PC-3 (cell line): ENCODE measurements around the gene RPS25. TPM values are rescaled to one million over a fixed set of nuclear protein-coding genes. Genes with fewer than 3 reads are reported as not detected.

Source experiments
- ATAC-seq: fragments of 200-7000 bp; cut with Tn5 transposase; 2 replicates; pipeline ENCODE4 v1.9.1; 2020; ENCODE audit warnings: mild to moderate bottlenecking, moderate library complexity
- BruUV-seq: library from RNA; stranded (reverse); fragments of 400-500 nt; replicated peaks from 2 replicates; lab custom pipeline; 2021; lab: Mats Ljungman, UMichigan
- CTCF ChIA-PET: fragments of 300-600 bp; sonication (Branson Sonifier 250); formaldehyde crosslinking; loops from one replicate; lab custom pipeline; 2022; ENCODE audit warnings: antibody characterized with exemption; lab: Charles Lee
- POLR2A ChIA-PET: fragments of 300-600 bp; sonication (Branson Sonifier 250); formaldehyde crosslinking; loops from one replicate; lab custom pipeline; 2022; ENCODE audit warnings: antibody characterized with exemption; ENCODE audit not compliant: unreplicated experiment; lab: Charles Lee
- DNase-seq: peaks from one replicate; pipeline ENCODE4 v3.0.0-alpha.2; 2015
- H2AFZ ChIP-seq: fragments of 300-600 bp; sonication (generic); 2 replicates; pipeline ENCODE4 v1.6.0; 2016; ENCODE audit warnings: antibody characterized with exemption, low read length
- H3F3A ChIP-seq: fragments of 300-600 bp; sonication (generic); one replicate; pipeline ENCODE4 v1.6.0; 2017; ENCODE audit warnings: antibody characterized with exemption, low read length, control low read depth, mild to moderate bottlenecking; ENCODE audit not compliant: unreplicated experiment
- H3K27ac ChIP-seq: fragments of 300-600 bp; sonication (generic); 2 replicates; pipeline ENCODE4 v1.5.1; 2016; ENCODE audit warnings: mild to moderate bottlenecking, low read length
- H3K27me3 ChIP-seq: fragments of 300-600 bp; sonication (generic); 2 replicates; pipeline ENCODE4 v1.6.1; 2016; ENCODE audit warnings: low read length, mixed read lengths
- H3K36me3 ChIP-seq: fragments of 300-600 bp; sonication (generic); 2 replicates; pipeline ENCODE4 v1.6.1; 2016; ENCODE audit warnings: low read depth, mixed run types, low read length, mixed read lengths
- H3K4me1 ChIP-seq: fragments of 300-600 bp; sonication (generic); 2 replicates; pipeline ENCODE4 v1.5.1; 2016; ENCODE audit warnings: low read length; ENCODE audit not compliant: insufficient read depth
- H3K4me2 ChIP-seq: fragments of 300-600 bp; sonication (generic); 2 replicates; pipeline ENCODE4 v1.6.0; 2016; ENCODE audit warnings: low read length
- H3K4me3 ChIP-seq: fragments of 300-600 bp; sonication (generic); 2 replicates; pipeline ENCODE4 v1.5.1; 2016; ENCODE audit warnings: mild to moderate bottlenecking, low read length, mixed read lengths
- H3K79me2 ChIP-seq: fragments of 300-600 bp; sonication (generic); 2 replicates; pipeline ENCODE4 v1.6.1; 2017; ENCODE audit warnings: low read length, mixed read lengths
- H3K9ac ChIP-seq: fragments of 300-600 bp; sonication (generic); 2 replicates; pipeline ENCODE4 v1.6.0; 2016; ENCODE audit warnings: mild to moderate bottlenecking, low read length
- H3K9me2 ChIP-seq: fragments of 300-600 bp; sonication (generic); replicated peaks from 2 replicates; pipeline ENCODE4 v1.6.1; 2016; ENCODE audit warnings: mixed run types, low read length, mixed read lengths
- H3K9me3 ChIP-seq: fragments of 300-600 bp; sonication (generic); 2 replicates; pipeline ENCODE4 v1.6.1; 2016; ENCODE audit warnings: low read length, mixed read lengths
- H4K20me1 ChIP-seq: fragments of 300-600 bp; sonication (generic); 2 replicates; pipeline ENCODE4 v1.6.1; 2016; ENCODE audit warnings: low read length, mixed read lengths
- EZH2 ChIP-seq: fragments of 300-600 bp; sonication (generic); IDR thresholded peaks from one replicate; pipeline ENCODE4 v1.6.1; 2017; ENCODE audit warnings: antibody characterized with exemption, mild to moderate bottlenecking, low read length; ENCODE audit not compliant: unreplicated experiment
- EZH2phosphoT487 ChIP-seq: fragments of 300-600 bp; sonication (generic); IDR thresholded peaks from 2 replicates; pipeline ENCODE4 v1.6.1; 2018; ENCODE audit warnings: mild to moderate bottlenecking, antibody characterized with exemption, low read length, borderline replicate concordance
- intact Hi-C: fragments of 100-400 bp; cut with micrococcal nuclease; formaldehyde crosslinking; loops from 2 replicates; pipeline ENCODE4 v1.9.0; 2023
- total RNA-seq: library from RNA; depleted of rRNA; stranded (reverse); fragments of >200 nt; gene quantifications from 2 replicates; pipeline ENCODE4 v1.2.3, GENCODE V29; 2014
- TF ChIP-seq, protein P1 (sequence below): fragments of 300-600 bp; sonication (generic); conservative IDR thresholded peaks from 2 replicates; pipeline ENCODE4 v1.5.1; 2017; ENCODE audit warnings: antibody characterized with exemption, low read depth, mild to moderate bottlenecking, low read length

Gene RPS25
- total RNA-seq, 1 experiment from 2014 or later: 931 TPM

DNA sequence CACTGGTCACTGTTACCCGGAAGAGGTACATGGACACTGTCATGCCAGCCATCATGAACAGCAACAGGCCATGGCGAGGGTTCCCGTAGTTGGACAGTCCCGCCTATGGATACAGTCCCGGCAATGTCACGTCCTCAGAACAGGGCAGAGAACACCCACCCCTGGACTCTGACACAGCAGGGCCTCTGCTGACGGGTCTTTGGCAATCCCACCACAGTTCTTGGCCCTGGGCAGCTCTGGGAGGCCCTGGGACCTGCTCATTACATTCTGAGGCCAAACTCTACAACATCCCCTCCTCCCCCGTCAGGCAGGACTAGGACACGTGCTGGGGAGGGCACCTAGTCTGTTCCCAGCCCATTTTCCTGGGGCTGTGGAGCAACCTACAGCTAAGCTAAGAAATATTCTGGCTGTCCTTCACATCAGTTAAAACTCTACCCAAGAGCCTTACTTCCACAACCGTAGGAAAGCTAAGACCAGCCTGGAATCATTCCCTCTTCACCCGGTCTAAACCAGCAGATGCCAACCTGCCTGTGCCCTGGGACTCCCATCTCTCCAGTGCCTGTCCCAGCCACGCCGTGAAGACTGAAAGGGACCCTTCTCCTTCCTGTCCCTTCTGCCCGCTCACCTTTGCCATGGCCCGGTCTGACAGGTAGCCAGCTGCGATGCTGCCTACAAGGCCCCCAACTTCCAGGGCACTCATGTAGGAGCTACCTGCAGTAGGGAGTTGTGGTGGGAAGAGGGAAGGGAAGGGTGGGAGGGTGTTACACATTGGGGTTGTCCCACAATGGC, 8.0 kb upstream of the RPS25 start:
- H4K20me1 ChIP-seq: no peaks in the 10 kb centered on the region
- H3K9ac ChIP-seq: no peak overlapping the region
- H3K36me3 ChIP-seq: peaks cover 34% of the 10 kb centered on the region
- peaks cover 20% of the 10 kb centered on the region for H3K4me1 ChIP-seq
- peaks cover 5% of the 10 kb centered on the region for H3F3A ChIP-seq
- no peaks in the 10 kb centered on the region for H3K9me2 ChIP-seq
- peaks cover 44% of the 10 kb centered on the region for H3K79me2 ChIP-seq
- H2AFZ ChIP-seq: no peak overlapping the region
- no peaks in the 10 kb centered on the region for H3K9me3 ChIP-seq
- TF ChIP-seq EZH2phosphoT487 (no peak), EZH2 (no peak)
- TF ChIP-seq, protein P1, sequence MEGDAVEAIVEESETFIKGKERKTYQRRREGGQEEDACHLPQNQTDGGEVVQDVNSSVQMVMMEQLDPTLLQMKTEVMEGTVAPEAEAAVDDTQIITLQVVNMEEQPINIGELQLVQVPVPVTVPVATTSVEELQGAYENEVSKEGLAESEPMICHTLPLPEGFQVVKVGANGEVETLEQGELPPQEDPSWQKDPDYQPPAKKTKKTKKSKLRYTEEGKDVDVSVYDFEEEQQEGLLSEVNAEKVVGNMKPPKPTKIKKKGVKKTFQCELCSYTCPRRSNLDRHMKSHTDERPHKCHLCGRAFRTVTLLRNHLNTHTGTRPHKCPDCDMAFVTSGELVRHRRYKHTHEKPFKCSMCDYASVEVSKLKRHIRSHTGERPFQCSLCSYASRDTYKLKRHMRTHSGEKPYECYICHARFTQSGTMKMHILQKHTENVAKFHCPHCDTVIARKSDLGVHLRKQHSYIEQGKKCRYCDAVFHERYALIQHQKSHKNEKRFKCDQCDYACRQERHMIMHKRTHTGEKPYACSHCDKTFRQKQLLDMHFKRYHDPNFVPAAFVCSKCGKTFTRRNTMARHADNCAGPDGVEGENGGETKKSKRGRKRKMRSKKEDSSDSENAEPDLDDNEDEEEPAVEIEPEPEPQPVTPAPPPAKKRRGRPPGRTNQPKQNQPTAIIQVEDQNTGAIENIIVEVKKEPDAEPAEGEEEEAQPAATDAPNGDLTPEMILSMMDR: no peak
- H3K27me3 ChIP-seq: no peaks in the 10 kb centered on the region
- ATAC-seq (no peak), DNase-seq (no peak)
- H3K27ac ChIP-seq: no peak overlapping the region
- intact Hi-C loops: no loop called here
- H3K4me2 ChIP-seq: no peak overlapping the region
- H3K4me3 ChIP-seq: no peak overlapping the region
- BruUV-seq: no TSS peak
- CTCF ChIA-PET: no interaction called here
- POLR2A ChIA-PET: no interaction called here

DNA sequence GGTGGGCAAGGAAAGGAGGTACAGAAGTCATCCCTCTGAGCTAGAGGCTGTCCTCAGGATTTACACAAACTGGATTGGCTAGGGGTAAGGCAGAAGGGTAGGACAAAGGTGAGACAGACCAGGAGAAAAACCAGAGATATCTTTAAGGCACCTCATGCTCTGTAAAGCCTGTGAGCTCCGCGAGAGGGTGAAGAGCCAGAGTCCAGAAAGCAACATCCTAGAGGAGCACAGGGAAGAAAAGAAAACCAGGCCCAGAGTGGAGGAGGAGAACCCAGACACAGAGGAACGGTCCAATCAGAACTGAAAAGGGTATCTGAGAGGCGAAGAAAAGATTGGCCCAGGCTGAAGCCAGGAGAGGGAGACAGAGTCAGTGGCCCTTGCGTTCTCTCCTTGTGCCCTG, 7.4 kb upstream of the RPS25 start:
- DNase-seq (no peak), ATAC-seq (no peak)
- H3K4me3 ChIP-seq: no peak overlapping the region
- H3K9me3 ChIP-seq: no peaks in the 10 kb centered on the region
- ChIA-PET POLR2A (no interaction called here), CTCF (no interaction called here)
- no peak overlapping the region for H3K9ac ChIP-seq
- peaks cover 27% of the 10 kb centered on the region for H3K4me1 ChIP-seq
- intact Hi-C loops: no loop called here
- no peaks in the 10 kb centered on the region for H4K20me1 ChIP-seq
- H3K27ac ChIP-seq: no peak overlapping the region
- no peak overlapping the region for H2AFZ ChIP-seq
- H3K9me2 ChIP-seq: no peaks in the 10 kb centered on the region
- H3K36me3 ChIP-seq: peaks cover 35% of the 10 kb centered on the region
- no TSS peak for BruUV-seq
- TF ChIP-seq EZH2phosphoT487 (no peak), EZH2 (no peak)
- TF ChIP-seq, protein P1: no peak
- H3K27me3 ChIP-seq: no peaks in the 10 kb centered on the region
- peaks cover 5% of the 10 kb centered on the region for H3F3A ChIP-seq
- H3K4me2 ChIP-seq: no peak overlapping the region
- peaks cover 49% of the 10 kb centered on the region for H3K79me2 ChIP-seq

DNA sequence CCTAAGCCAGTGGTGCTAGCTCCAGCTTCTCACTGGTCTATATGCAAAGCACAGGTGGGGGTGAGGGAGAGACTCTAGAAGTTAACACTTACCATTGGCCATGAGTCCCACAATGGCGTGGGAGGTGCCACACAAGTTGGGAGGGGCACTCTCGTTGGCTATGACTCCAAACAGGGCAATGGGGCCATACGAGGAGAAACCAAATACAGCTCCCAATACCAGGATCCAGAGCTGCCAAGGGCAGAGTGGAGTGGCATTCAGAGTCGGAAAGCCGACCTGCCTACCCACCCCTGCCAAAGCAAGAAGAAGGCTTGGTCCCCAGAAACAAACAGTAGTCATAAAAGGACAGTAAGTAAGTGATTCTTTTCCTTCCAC, 6.9 kb upstream of the RPS25 start:
- TF ChIP-seq, protein P1: no peak
- TF ChIP-seq EZH2 (no peak), EZH2phosphoT487 (no peak)
- no peak for DNase-seq
- Histone ChIP-seq H3K79me2 (peaks cover 49% of the 10 kb centered on the region), H3K27me3 (no peaks in the 10 kb centered on the region), H3K9ac (no peak overlapping the region), H3K4me1 (peaks cover 31% of the 10 kb centered on the region), H3F3A (peaks cover 5% of the 10 kb centered on the region), H3K4me2 (no peak overlapping the region), H3K36me3 (peaks cover 35% of the 10 kb centered on the region), H2AFZ (no peak overlapping the region), H3K27ac (no peak overlapping the region), H3K4me3 (no peak overlapping the region), H3K9me3 (no peaks in the 10 kb centered on the region), H3K9me2 (no peaks in the 10 kb centered on the region), H4K20me1 (peaks cover 2% of the 10 kb centered on the region; the same call in 1 of the 2 replicates)
- ChIA-PET POLR2A (no interaction called here), CTCF (no interaction called here)
- no TSS peak for BruUV-seq
- intact Hi-C loops: no loop called here
- ATAC-seq: no peak
